HG03095 (cell line): ENCODE results near the gene ELP5.

ENCODE experiments used
- ATAC-seq: cut with Tn5 transposase; IDR thresholded peaks from one replicate; pipeline ENCODE4 v1.9.1; 2021; ENCODE audit warnings: moderate library complexity; ENCODE audit not compliant: unreplicated experiment

Gene ELP5

GRCh38 chr17:7308625-7309433 lies 56.8 kb downstream of the ELP5 start:
- no peak for ATAC-seq
